HG02943 (cell line): ENCODE data around the gene SNURF.
"Not testable (repeated sequence)": the region's sequence is repeated elsewhere in the genome, so short reads cannot be mapped to it uniquely, and the experiment has no call there.

Source experiments
- ATAC-seq: cut with Tn5 transposase; IDR thresholded peaks from one replicate; pipeline ENCODE4 v1.9.1; 2021; ENCODE audit warnings: mild to moderate bottlenecking, low read depth, moderate library complexity; ENCODE audit not compliant: unreplicated experiment

The SNURF gene

GRCh38 chr15:24954783-24955530 is at the start of gene SNURF, which contains the start of gene SNRPN:
Gene SNURF, plus strand, starts transcription at chr15:24954987. Its CDS starts 62 bp downstream, at chr15:24955049.
Gene SNRPN, plus strand, starts transcription at chr15:24954987. Its CDS starts 19,467 bp downstream, at chr15:24974454.
- peak; percentile 69 for ATAC-seq

GRCh38 chr15:24916305-24917009 is 38.3 kb upstream of the SNURF start:
- no peak for ATAC-seq

GRCh38 chr15:24917431-24917830 is 37.4 kb upstream of the SNURF start:
- ATAC-seq: no peak

- ATAC-seq: no peak
These were observed 35.3 kb upstream of the SNURF start for GRCh38 chr15:24919446-24919845.

GRCh38 chr15:24922781-24923180 is 32.0 kb upstream of the SNURF start:
- ATAC-seq: not testable (repeated sequence)

GRCh38 chr15:24924153-24924552 is 30.6 kb upstream of the SNURF start:
- ATAC-seq: no peak

- ATAC-seq: no peak
These were observed 30.2 kb upstream of the SNURF start for GRCh38 chr15:24924621-24925020.

- ATAC-seq: not testable (repeated sequence)
These were observed 22.7 kb upstream of the SNURF start for GRCh38 chr15:24931874-24932732.

- no peak for ATAC-seq
These were observed 21.1 kb upstream of the SNURF start for GRCh38 chr15:24933716-24934115.

- not testable (repeated sequence) for ATAC-seq
These were observed 16.6 kb upstream of the SNURF start for GRCh38 chr15:24938224-24938623.

GRCh38 chr15:24940236-24940635 is 14.6 kb upstream of the SNURF start:
- ATAC-seq: no peak

- ATAC-seq: no peak
These were observed 11.4 kb upstream of the SNURF start for GRCh38 chr15:24943361-24943760.

- no peak for ATAC-seq
These were observed 9.8 kb upstream of the SNURF start for GRCh38 chr15:24944954-24945353.

GRCh38 chr15:24945711-24946110 is 9.1 kb upstream of the SNURF start:
- no peak for ATAC-seq

GRCh38 chr15:24948495-24948894 is 6.3 kb upstream of the SNURF start:
- no peak for ATAC-seq

GRCh38 chr15:24955531-24955921 is 739 bp downstream of the SNURF start:
- ATAC-seq: no peak

GRCh38 chr15:24956111-24956838 is 1.5 kb downstream of the SNURF start:
- peak; percentile 78 for ATAC-seq

GRCh38 chr15:24957691-24958090 is 2.9 kb downstream of the SNURF start:
- no peak for ATAC-seq

GRCh38 chr15:24961967-24962366 is 7.2 kb downstream of the SNURF start:
- ATAC-seq: no peak

- ATAC-seq: no peak
These were observed 8.1 kb downstream of the SNURF start for GRCh38 chr15:24962880-24963279.
